Suprapubic skin (tissue), 4 donors: ENCODE results near the gene PCGF3.

Source experiments
- EP300 ChIP-seq: sonication (generic); formaldehyde crosslinking; IDR thresholded peaks from one replicate; pipeline ENCODE4 v1.6.1; 2017; ENCODE audit warnings: antibody characterized with exemption
- POLR2A ChIP-seq, 2 donors: fragments of 450-650 bp; IDR thresholded peaks; one replicate each; pipeline ENCODE4 v1.6.1; 2017; ENCODE audit warnings: antibody characterized with exemption in 2 of 2, mild to moderate bottlenecking in 2 of 2, moderate library complexity in 2 of 2
- POLR2AphosphoS5 ChIP-seq, 3 donors: sonication (generic); formaldehyde crosslinking; IDR thresholded peaks; one replicate each; pipeline ENCODE4 v1.6.1; 2017; ENCODE audit warnings: antibody characterized with exemption in 3 of 3
- TF ChIP-seq, protein P1 (sequence below), 2 donors: fragments of 200-600 bp in 1 of 2; fragments of 450-650 bp in 1 of 2; sonication (generic) in 1 of 2; IDR thresholded peaks; one replicate each; pipeline ENCODE4 v1.5.1; 2016 to 2019; ENCODE audit warnings: antibody characterized with exemption in 2 of 2, mild to moderate bottlenecking in 1 of 2, moderate library complexity in 1 of 2

DNA sequence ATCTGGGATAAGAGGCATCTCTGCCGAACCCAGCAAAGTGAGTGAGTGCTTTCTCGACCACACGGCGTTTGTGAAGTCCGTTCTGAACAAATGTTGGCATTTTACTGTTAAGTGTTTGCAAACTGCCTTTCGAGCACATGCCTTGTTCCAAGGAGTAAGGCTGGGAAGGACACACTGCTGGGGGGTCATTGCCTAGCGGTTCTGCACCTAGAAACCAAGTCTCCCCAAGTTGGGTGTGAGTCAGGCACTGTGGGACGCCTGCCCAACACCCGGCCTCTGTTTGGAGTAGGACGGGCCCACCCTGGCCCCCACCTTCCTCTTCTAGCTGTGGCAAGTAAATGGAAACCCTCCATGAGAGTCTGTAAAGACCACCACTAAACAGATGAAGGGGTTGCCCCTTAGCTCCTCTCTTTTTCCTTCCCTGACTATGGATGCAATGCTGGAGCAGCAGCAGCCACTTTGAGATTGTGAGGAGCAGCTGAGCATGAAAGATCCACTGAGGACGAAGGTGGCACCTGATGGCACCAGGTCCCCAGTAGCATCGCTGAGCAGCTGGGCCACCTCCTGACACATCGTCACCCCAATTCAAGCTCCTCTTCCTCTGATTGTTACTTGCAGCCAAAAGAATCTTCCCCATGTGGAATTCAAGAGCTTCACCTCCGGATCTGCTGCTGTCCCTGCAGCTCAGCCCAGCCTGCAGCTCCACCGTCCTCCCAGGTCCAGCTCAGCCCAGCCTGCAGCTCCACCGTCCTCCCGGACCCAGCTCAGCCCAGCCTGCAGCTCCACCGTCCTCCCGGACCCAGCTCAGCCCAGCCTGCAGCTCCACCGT, 114.0 kb downstream of the PCGF3 start:
- TF ChIP-seq, protein P1, sequence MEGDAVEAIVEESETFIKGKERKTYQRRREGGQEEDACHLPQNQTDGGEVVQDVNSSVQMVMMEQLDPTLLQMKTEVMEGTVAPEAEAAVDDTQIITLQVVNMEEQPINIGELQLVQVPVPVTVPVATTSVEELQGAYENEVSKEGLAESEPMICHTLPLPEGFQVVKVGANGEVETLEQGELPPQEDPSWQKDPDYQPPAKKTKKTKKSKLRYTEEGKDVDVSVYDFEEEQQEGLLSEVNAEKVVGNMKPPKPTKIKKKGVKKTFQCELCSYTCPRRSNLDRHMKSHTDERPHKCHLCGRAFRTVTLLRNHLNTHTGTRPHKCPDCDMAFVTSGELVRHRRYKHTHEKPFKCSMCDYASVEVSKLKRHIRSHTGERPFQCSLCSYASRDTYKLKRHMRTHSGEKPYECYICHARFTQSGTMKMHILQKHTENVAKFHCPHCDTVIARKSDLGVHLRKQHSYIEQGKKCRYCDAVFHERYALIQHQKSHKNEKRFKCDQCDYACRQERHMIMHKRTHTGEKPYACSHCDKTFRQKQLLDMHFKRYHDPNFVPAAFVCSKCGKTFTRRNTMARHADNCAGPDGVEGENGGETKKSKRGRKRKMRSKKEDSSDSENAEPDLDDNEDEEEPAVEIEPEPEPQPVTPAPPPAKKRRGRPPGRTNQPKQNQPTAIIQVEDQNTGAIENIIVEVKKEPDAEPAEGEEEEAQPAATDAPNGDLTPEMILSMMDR (IDR thresholded peaks at IDR 0.05) = no peak
- TF ChIP-seq POLR2AphosphoS5 (IDR thresholded peaks at IDR 0.05) (no peak), POLR2A (IDR thresholded peaks at IDR 0.05) (no peak), EP300 (no peak)
